CD4-positive, alpha-beta T cell treated with Interleukin-10 for 1 hour (primary cell): ENCODE measurements around the gene NOP58.
"Not testable (repeated sequence)": the region's sequence is repeated elsewhere in the genome, so short reads cannot be mapped to it uniquely, and the experiment has no call there.

Source experiments
- DNase-seq: peaks from one replicate; pipeline ENCODE4 v3.0.0-alpha.2; 2020

The NOP58 gene

GRCh38 chr2:202307690-202308089 lies 42.1 kb downstream of the NOP58 start:
- DNase-seq: no peak

- no peak for DNase-seq
Measured at GRCh38 chr2:202311823-202312388, 46.3 kb downstream of the NOP58 start.

- no peak for DNase-seq
Measured at GRCh38 chr2:202314116-202314515, 48.6 kb downstream of the NOP58 start.

- no peak for DNase-seq
Measured at GRCh38 chr2:202317080-202317857, 51.7 kb downstream of the NOP58 start.

GRCh38 chr2:202320362-202320761 lies 54.8 kb downstream of the NOP58 start:
- DNase-seq: not testable (repeated sequence)

GRCh38 chr2:202322435-202322834 lies 56.9 kb downstream of the NOP58 start:
- DNase-seq: no peak

- DNase-seq: no peak
Measured at GRCh38 chr2:202327858-202328257, 62.3 kb downstream of the NOP58 start.

GRCh38 chr2:202335791-202336467 lies 70.4 kb downstream of the NOP58 start:
- no peak for DNase-seq

GRCh38 chr2:202337151-202337550 lies 71.6 kb downstream of the NOP58 start:
- no peak for DNase-seq

- DNase-seq: no peak
Measured at GRCh38 chr2:202337706-202338346, 72.3 kb downstream of the NOP58 start.

GRCh38 chr2:202339071-202339870 lies 73.7 kb downstream of the NOP58 start:
- DNase-seq: no peak

- DNase-seq: no peak
Measured at GRCh38 chr2:202344178-202344577, 78.6 kb downstream of the NOP58 start.

GRCh38 chr2:202346180-202346579 lies 80.6 kb downstream of the NOP58 start:
- no peak for DNase-seq
